B cell (primary cell): ENCODE data around the gene PROB1.

ENCODE experiments used
- EZH2 ChIP-seq: IDR thresholded peaks from 2 replicates; pipeline ENCODE4 v1.6.1; 2012; ENCODE audit warnings: borderline replicate concordance, low read depth, mild to moderate bottlenecking, moderate library complexity, low read length; ENCODE audit not compliant: insufficient read depth, poor library complexity, severe bottlenecking
- TF ChIP-seq, protein P1 (sequence below): fragments of 200-600 bp; IDR thresholded peaks from one replicate; pipeline ENCODE4 v1.8.0; 2022; ENCODE audit warnings: antibody characterized with exemption, mild to moderate bottlenecking

DNA sequence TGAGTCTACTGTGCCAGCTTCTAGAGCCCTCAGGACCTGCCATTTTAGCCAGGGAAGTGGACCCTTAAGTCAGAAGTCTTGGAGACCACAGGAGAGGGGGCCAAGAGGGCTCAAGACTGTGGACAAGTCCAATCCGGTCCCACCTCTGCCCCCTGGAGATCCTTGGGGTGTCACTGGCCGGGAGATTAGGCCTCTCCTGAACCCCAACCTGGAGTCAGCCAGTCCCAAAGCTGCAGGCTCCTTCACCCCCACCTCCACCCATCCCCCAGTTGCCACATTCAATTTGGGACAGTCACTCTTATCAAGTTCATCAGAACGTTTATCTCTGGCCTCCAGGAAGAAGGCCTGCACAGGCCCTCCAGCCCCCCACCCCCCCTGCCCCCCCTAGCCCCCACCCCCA is 12.1 kb downstream of the PROB1 start:
- TF ChIP-seq, protein P1, sequence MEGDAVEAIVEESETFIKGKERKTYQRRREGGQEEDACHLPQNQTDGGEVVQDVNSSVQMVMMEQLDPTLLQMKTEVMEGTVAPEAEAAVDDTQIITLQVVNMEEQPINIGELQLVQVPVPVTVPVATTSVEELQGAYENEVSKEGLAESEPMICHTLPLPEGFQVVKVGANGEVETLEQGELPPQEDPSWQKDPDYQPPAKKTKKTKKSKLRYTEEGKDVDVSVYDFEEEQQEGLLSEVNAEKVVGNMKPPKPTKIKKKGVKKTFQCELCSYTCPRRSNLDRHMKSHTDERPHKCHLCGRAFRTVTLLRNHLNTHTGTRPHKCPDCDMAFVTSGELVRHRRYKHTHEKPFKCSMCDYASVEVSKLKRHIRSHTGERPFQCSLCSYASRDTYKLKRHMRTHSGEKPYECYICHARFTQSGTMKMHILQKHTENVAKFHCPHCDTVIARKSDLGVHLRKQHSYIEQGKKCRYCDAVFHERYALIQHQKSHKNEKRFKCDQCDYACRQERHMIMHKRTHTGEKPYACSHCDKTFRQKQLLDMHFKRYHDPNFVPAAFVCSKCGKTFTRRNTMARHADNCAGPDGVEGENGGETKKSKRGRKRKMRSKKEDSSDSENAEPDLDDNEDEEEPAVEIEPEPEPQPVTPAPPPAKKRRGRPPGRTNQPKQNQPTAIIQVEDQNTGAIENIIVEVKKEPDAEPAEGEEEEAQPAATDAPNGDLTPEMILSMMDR: no peak
- TF ChIP-seq EZH2: no peak
